ENCODE data around the gene DSCAML1. TPM values are rescaled to one million over a fixed set of nuclear protein-coding genes. Genes with fewer than 3 reads are reported as not detected.

Gene DSCAML1
- total RNA-seq, 1 experiment from 2014 or later: 0.15 TPM

- H3K27ac Mint-ChIP-seq: no peak overlapping the region; a peak in 1 of 7 replicates
- Histone ChIP-seq H3K4me2 (ENCODE audit: insufficient read depth, insufficient read length, low read length) (no peak overlapping the region), H4K91ac (ENCODE audit: insufficient read length, low read depth, low read length) (no peak overlapping the region), H2AK5ac (ENCODE audit: insufficient read length, low read length) (no peak overlapping the region), H2BK20ac (ENCODE audit: low read depth, low read length, poor library complexity, severe bottlenecking) (no peak overlapping the region), H3K23ac (ENCODE audit: insufficient read length, low read depth, low read length) (no peak overlapping the region), H3K9me3 (ENCODE audit: control insufficient read depth, low read depth, low read length) (no peaks in the 10 kb centered on the region), H3K4ac (ENCODE audit: low read depth, low read length) (no peak overlapping the region), H3K27me3 (ENCODE audit: insufficient read depth, low read length) (no peaks in the 10 kb centered on the region), H3K79me1 (ENCODE audit: insufficient read depth, low read depth, low read length, poor library complexity, severe bottlenecking) (no peaks in the 10 kb centered on the region), H2BK120ac (ENCODE audit: low read depth, low read length, poor library complexity, severe bottlenecking) (no peak overlapping the region), H3K14ac (ENCODE audit: insufficient read depth, low read length) (no peak overlapping the region), H3K23me2 (ENCODE audit: insufficient read length, low read depth, low read length, poor library complexity, severe bottlenecking) (no peaks in the 10 kb centered on the region), H4K8ac (replicated peaks; ENCODE audit: insufficient read length, low read depth, low read length) (no peak overlapping the region), H2BK12ac (ENCODE audit: insufficient read length, low read depth, low read length) (no peak overlapping the region), H3K27ac (ENCODE audit: insufficient read length, low read depth, low read length) (no peak overlapping the region), H3K9ac (ENCODE audit: extremely low read depth, insufficient read length, low read length) (no peak overlapping the region), H2AFZ (ENCODE audit: low read length) (no peak overlapping the region), H4K20me1 (ENCODE audit: control insufficient read depth, insufficient read depth, insufficient read length) (no peaks in the 10 kb centered on the region), H4K5ac (ENCODE audit: insufficient read length, low read depth, low read length) (no peak overlapping the region), H3T11ph (ENCODE audit: low read length) (no peak overlapping the region), H3K56ac (ENCODE audit: insufficient read length, low read depth, low read length) (no peak overlapping the region), H3K4me1 (ENCODE audit: insufficient read depth, low read length) (no peaks in the 10 kb centered on the region), H2BK5ac (ENCODE audit: insufficient read length, low read length) (no peak overlapping the region), H2BK15ac (ENCODE audit: low read depth, low read length) (no peak overlapping the region), H3K18ac (ENCODE audit: insufficient read length, low read depth, low read length) (no peak overlapping the region), H3K79me2 (ENCODE audit: insufficient read depth, low read length) (no peaks in the 10 kb centered on the region)
- WGBS (ENCODE audit: extremely low coverage, insufficient read length, low lambda C conversion rate): no CpG with 5 or more reads among the region's 8 CpGs
- no peaks in the 10 kb centered on the region for H3K9me3 Mint-ChIP-seq
- H3K4me1 Mint-ChIP-seq: peaks cover 14 to 34% of the 10 kb centered on the region in 2 experiments
- H3K36me3 Mint-ChIP-seq (ENCODE audit: insufficient read depth in 1 of 3, low read depth in 3 of 3): no peaks in the 10 kb centered on the region
- H3K4me3 Mint-ChIP-seq: no peak overlapping the region
- peaks cover 5% of the 10 kb centered on the region; the same call in 1 of the 2 replicates for H3K27me3 Mint-ChIP-seq (ENCODE audit: low read depth)
- no peak for DNase-seq
- no peak for TF ChIP-seq CTCF (conservative IDR thresholded peaks at IDR 0.05)
Observed at GRCh38 chr11:117639601-117640000, 157.4 kb downstream of the DSCAML1 start.

Data from H9 (cell line).